ENCODE data around the gene ETFB. TPM values are rescaled to one million over a fixed set of nuclear protein-coding genes. Genes with fewer than 3 reads are reported as not detected.
A peak's percentile ranks its signal among the peaks of the same experiment; 100 is the strongest.

ETFB gene
- total and polyA plus RNA-seq, 9 of the 15 experiments (the other 6 are each of a cell fraction or from before 2014, with no cell fraction given): 18.1 to 143 (median 96.1) TPM

DNA sequence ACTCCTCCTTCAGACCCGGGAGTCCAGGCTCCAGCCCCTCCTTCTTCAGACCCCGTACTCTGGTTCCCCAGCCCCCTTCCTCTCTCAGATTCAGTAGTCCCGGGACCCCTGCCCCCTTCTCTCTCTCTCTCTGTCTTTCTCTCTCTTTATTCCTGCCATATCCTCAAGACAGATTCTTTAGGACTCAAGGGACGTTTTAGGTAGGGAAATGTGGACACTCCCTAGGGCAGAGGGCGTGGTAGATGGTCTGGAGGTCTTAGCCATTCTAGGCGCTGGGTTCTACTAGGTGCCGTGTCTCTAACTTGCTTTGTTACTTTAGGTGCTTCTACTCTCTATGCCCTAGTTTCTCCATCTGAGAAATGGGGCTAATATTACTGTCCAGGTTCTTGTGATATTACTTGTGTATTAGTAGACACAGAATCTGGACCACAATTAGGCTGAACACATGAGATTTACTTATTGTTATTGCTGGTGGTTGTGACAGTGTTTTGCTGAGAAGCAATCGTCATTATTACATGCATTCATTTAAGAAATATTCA, 25.0 kb upstream of the ETFB start (continued):
- TF ChIP-seq, protein P1, sequence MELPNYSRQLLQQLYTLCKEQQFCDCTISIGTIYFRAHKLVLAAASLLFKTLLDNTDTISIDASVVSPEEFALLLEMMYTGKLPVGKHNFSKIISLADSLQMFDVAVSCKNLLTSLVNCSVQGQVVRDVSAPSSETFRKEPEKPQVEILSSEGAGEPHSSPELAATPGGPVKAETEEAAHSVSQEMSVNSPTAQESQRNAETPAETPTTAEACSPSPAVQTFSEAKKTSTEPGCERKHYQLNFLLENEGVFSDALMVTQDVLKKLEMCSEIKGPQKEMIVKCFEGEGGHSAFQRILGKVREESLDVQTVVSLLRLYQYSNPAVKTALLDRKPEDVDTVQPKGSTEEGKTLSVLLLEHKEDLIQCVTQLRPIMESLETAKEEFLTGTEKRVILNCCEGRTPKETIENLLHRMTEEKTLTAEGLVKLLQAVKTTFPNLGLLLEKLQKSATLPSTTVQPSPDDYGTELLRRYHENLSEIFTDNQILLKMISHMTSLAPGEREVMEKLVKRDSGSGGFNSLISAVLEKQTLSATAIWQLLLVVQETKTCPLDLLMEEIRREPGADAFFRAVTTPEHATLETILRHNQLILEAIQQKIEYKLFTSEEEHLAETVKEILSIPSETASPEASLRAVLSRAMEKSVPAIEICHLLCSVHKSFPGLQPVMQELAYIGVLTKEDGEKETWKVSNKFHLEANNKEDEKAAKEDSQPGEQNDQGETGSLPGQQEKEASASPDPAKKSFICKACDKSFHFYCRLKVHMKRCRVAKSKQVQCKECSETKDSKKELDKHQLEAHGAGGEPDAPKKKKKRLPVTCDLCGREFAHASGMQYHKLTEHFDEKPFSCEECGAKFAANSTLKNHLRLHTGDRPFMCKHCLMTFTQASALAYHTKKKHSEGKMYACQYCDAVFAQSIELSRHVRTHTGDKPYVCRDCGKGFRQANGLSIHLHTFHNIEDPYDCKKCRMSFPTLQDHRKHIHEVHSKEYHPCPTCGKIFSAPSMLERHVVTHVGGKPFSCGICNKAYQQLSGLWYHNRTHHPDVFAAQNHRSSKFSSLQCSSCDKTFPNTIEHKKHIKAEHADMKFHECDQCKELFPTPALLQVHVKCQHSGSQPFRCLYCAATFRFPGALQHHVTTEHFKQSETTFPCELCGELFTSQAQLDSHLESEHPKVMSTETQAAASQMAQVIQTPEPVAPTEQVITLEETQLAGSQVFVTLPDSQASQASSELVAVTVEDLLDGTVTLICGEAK (IDR thresholded peaks at IDR 0.05): 0 out of 2 replicates have a peak, but pooled peaks have one; percentile 25
- TF ChIP-seq, protein P1 (CRISPR knock-in tag; IDR thresholded peaks at IDR 0.05): no peak
- TF ChIP-seq, protein P2, sequence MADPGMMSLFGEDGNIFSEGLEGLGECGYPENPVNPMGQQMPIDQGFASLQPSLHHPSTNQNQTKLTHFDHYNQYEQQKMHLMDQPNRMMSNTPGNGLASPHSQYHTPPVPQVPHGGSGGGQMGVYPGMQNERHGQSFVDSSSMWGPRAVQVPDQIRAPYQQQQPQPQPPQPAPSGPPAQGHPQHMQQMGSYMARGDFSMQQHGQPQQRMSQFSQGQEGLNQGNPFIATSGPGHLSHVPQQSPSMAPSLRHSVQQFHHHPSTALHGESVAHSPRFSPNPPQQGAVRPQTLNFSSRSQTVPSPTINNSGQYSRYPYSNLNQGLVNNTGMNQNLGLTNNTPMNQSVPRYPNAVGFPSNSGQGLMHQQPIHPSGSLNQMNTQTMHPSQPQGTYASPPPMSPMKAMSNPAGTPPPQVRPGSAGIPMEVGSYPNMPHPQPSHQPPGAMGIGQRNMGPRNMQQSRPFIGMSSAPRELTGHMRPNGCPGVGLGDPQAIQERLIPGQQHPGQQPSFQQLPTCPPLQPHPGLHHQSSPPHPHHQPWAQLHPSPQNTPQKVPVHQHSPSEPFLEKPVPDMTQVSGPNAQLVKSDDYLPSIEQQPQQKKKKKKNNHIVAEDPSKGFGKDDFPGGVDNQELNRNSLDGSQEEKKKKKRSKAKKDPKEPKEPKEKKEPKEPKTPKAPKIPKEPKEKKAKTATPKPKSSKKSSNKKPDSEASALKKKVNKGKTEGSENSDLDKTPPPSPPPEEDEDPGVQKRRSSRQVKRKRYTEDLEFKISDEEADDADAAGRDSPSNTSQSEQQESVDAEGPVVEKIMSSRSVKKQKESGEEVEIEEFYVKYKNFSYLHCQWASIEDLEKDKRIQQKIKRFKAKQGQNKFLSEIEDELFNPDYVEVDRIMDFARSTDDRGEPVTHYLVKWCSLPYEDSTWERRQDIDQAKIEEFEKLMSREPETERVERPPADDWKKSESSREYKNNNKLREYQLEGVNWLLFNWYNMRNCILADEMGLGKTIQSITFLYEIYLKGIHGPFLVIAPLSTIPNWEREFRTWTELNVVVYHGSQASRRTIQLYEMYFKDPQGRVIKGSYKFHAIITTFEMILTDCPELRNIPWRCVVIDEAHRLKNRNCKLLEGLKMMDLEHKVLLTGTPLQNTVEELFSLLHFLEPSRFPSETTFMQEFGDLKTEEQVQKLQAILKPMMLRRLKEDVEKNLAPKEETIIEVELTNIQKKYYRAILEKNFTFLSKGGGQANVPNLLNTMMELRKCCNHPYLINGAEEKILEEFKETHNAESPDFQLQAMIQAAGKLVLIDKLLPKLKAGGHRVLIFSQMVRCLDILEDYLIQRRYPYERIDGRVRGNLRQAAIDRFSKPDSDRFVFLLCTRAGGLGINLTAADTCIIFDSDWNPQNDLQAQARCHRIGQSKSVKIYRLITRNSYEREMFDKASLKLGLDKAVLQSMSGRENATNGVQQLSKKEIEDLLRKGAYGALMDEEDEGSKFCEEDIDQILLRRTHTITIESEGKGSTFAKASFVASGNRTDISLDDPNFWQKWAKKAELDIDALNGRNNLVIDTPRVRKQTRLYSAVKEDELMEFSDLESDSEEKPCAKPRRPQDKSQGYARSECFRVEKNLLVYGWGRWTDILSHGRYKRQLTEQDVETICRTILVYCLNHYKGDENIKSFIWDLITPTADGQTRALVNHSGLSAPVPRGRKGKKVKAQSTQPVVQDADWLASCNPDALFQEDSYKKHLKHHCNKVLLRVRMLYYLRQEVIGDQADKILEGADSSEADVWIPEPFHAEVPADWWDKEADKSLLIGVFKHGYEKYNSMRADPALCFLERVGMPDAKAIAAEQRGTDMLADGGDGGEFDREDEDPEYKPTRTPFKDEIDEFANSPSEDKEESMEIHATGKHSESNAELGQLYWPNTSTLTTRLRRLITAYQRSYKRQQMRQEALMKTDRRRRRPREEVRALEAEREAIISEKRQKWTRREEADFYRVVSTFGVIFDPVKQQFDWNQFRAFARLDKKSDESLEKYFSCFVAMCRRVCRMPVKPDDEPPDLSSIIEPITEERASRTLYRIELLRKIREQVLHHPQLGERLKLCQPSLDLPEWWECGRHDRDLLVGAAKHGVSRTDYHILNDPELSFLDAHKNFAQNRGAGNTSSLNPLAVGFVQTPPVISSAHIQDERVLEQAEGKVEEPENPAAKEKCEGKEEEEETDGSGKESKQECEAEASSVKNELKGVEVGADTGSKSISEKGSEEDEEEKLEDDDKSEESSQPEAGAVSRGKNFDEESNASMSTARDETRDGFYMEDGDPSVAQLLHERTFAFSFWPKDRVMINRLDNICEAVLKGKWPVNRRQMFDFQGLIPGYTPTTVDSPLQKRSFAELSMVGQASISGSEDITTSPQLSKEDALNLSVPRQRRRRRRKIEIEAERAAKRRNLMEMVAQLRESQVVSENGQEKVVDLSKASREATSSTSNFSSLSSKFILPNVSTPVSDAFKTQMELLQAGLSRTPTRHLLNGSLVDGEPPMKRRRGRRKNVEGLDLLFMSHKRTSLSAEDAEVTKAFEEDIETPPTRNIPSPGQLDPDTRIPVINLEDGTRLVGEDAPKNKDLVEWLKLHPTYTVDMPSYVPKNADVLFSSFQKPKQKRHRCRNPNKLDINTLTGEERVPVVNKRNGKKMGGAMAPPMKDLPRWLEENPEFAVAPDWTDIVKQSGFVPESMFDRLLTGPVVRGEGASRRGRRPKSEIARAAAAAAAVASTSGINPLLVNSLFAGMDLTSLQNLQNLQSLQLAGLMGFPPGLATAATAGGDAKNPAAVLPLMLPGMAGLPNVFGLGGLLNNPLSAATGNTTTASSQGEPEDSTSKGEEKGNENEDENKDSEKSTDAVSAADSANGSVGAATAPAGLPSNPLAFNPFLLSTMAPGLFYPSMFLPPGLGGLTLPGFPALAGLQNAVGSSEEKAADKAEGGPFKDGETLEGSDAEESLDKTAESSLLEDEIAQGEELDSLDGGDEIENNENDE (IDR thresholded peaks at IDR 0.05; ENCODE audit: low read depth, low read length): no peak
- TF ChIP-seq ZNF263 (CRISPR knock-in tag; IDR thresholded peaks at IDR 0.05; ENCODE audit: borderline replicate concordance) (no peak; the same call in 1 of the 2 replicates), CHD4 (IDR thresholded peaks at IDR 0.05; ENCODE audit: insufficient read depth, insufficient replicate concordance, low read depth, low read length, poor library complexity, severe bottlenecking) (peak; percentile 64), BCOR (IDR thresholded peaks at IDR 0.05) (peak; percentile 85; the same call in 1 of the 2 replicates), ELF1 (tag; IDR thresholded peaks at IDR 0.05) (peak; percentile 79)

Measured in K562 (cell line).